H9 (cell line): ENCODE data around the gene SP140. TPM values are rescaled to one million over a fixed set of nuclear protein-coding genes. Genes with fewer than 3 reads are reported as not detected.

Experiments
- DNase-seq: peaks from one replicate; pipeline ENCODE4 v3.0.0-alpha.2; 2017
- H2AFZ ChIP-seq: one replicate; pipeline ENCODE4 v1.6.1; 2013; ENCODE audit warnings: mild to moderate bottlenecking, low read length, control low read depth, moderate library complexity
- H2AK5ac ChIP-seq: 2 replicates; pipeline ENCODE4 v1.6.1; 2013; ENCODE audit warnings: low read length, control low read depth, mixed read lengths; ENCODE audit not compliant: insufficient read length
- H2BK120ac ChIP-seq: one replicate; pipeline ENCODE4 v1.6.1; 2013; ENCODE audit warnings: low read depth, mild to moderate bottlenecking, low read length, control low read depth, inconsistent platforms; ENCODE audit not compliant: poor library complexity, severe bottlenecking
- H2BK12ac ChIP-seq: 2 replicates; pipeline ENCODE4 v1.6.1; 2013; ENCODE audit warnings: low read length, control low read depth, mixed read lengths, low read depth; ENCODE audit not compliant: insufficient read length
- H2BK15ac ChIP-seq: 2 replicates; pipeline ENCODE4 v1.6.1; 2013; ENCODE audit warnings: low read depth, low read length, control low read depth
- H2BK20ac ChIP-seq: one replicate; pipeline ENCODE4 v1.6.1; 2013; ENCODE audit warnings: low read depth, mild to moderate bottlenecking, low read length, control low read depth, inconsistent platforms; ENCODE audit not compliant: poor library complexity, severe bottlenecking
- H2BK5ac ChIP-seq: 2 replicates; pipeline ENCODE4 v1.6.1; 2013; ENCODE audit warnings: low read length, control low read depth, mixed read lengths; ENCODE audit not compliant: insufficient read length
- H3K14ac ChIP-seq: 2 replicates; pipeline ENCODE4 v1.6.1; 2013; ENCODE audit warnings: low read length, control low read depth; ENCODE audit not compliant: insufficient read depth
- H3K18ac ChIP-seq: 2 replicates; pipeline ENCODE4 v1.6.1; 2013; ENCODE audit warnings: low read depth, mild to moderate bottlenecking, mixed read lengths, low read length, control low read depth; ENCODE audit not compliant: insufficient read length
- H3K23ac ChIP-seq: 2 replicates; pipeline ENCODE4 v1.6.1; 2013; ENCODE audit warnings: low read length, control low read depth, mixed read lengths, low read depth; ENCODE audit not compliant: insufficient read length
- H3K23me2 ChIP-seq: 2 replicates; pipeline ENCODE4 v1.6.1; 2013; ENCODE audit warnings: low read depth, mild to moderate bottlenecking, mixed read lengths, low read length, control low read depth; ENCODE audit not compliant: insufficient read length, poor library complexity, severe bottlenecking
- H3K27ac ChIP-seq: 2 replicates; pipeline ENCODE4 v1.5.1; 2013; ENCODE audit warnings: low read length, control low read depth, mixed read lengths, low read depth; ENCODE audit not compliant: insufficient read length
- H3K27me3 ChIP-seq: 2 replicates; pipeline ENCODE4 v1.6.1; 2013; ENCODE audit warnings: low read length, control low read depth, inconsistent platforms; ENCODE audit not compliant: insufficient read depth
- H3K4ac ChIP-seq: 2 replicates; pipeline ENCODE4 v1.6.1; 2013; ENCODE audit warnings: low read depth, mild to moderate bottlenecking, control low read depth, inconsistent platforms, low read length, moderate library complexity
- H3K4me1 ChIP-seq: 2 replicates; pipeline ENCODE4 v1.6.1; 2013; ENCODE audit warnings: low read length, control low read depth, inconsistent platforms; ENCODE audit not compliant: insufficient read depth
- H3K4me2 ChIP-seq: 2 replicates; pipeline ENCODE4 v1.6.1; 2013; ENCODE audit warnings: low read length, control low read depth, mixed read lengths; ENCODE audit not compliant: insufficient read length, insufficient read depth
- H3K56ac ChIP-seq: 2 replicates; pipeline ENCODE4 v1.6.1; 2013; ENCODE audit warnings: low read depth, mild to moderate bottlenecking, mixed read lengths, low read length, control low read depth; ENCODE audit not compliant: insufficient read length
- H3K79me1 ChIP-seq: 2 replicates; pipeline ENCODE4 v1.6.1; 2013; ENCODE audit warnings: low read depth, mild to moderate bottlenecking, moderate library complexity, low read length, control low read depth, inconsistent platforms; ENCODE audit not compliant: insufficient read depth, poor library complexity, severe bottlenecking
- H3K79me2 ChIP-seq: 2 replicates; pipeline ENCODE4 v1.6.1; 2013; ENCODE audit warnings: low read length, control low read depth, inconsistent platforms; ENCODE audit not compliant: insufficient read depth
- H3K9ac ChIP-seq: 2 replicates; pipeline ENCODE4 v1.6.1; 2013; ENCODE audit warnings: low read length, control low read depth, mixed read lengths; ENCODE audit not compliant: insufficient read length; ENCODE audit errors: extremely low read depth
- H3K9me3 ChIP-seq: one replicate; pipeline ENCODE4 v1.6.1; 2013; ENCODE audit warnings: low read depth, low read length, inconsistent platforms; ENCODE audit not compliant: control insufficient read depth
- H3T11ph ChIP-seq: one replicate; pipeline ENCODE4 v1.6.1; 2013; ENCODE audit warnings: mild to moderate bottlenecking, low read length, control low read depth, inconsistent platforms
- H4K20me1 ChIP-seq: one replicate; pipeline ENCODE4 v1.6.1; 2013; ENCODE audit not compliant: control insufficient read depth, insufficient read length, insufficient read depth
- H4K5ac ChIP-seq: 2 replicates; pipeline ENCODE4 v1.6.1; 2013; ENCODE audit warnings: low read depth, mild to moderate bottlenecking, mixed read lengths, low read length, control low read depth; ENCODE audit not compliant: insufficient read length
- H4K8ac ChIP-seq: replicated peaks from 2 replicates; pipeline ENCODE4 v1.6.1; 2013; ENCODE audit warnings: low read length, control low read depth, mixed read lengths, low read depth; ENCODE audit not compliant: insufficient read length
- H4K91ac ChIP-seq: 2 replicates; pipeline ENCODE4 v1.6.1; 2013; ENCODE audit warnings: low read depth, mild to moderate bottlenecking, moderate library complexity, mixed read lengths, low read length, control low read depth; ENCODE audit not compliant: insufficient read length
- H3K27ac Mint-ChIP-seq, 3 experiments: 2 replicates in 2 of 3; 3 replicates in 1 of 3; pipeline ENCODE4 v1.8.0; 2020 to 2021; ENCODE audit warnings: mixed read lengths in 3 of 3, mild to moderate bottlenecking in 1 of 3, moderate library complexity in 1 of 3
- H3K27me3 Mint-ChIP-seq: 2 replicates; pipeline ENCODE4 v1.8.0; 2021; ENCODE audit warnings: low read depth, mild to moderate bottlenecking, moderate library complexity, mixed read lengths
- H3K36me3 Mint-ChIP-seq, 3 experiments: 2 replicates in 2 of 3; 3 replicates in 1 of 3; pipeline ENCODE4 v1.8.0; 2020 to 2021; ENCODE audit warnings: low read depth in 3 of 3, mixed read lengths in 3 of 3; ENCODE audit not compliant: insufficient read depth in 1 of 3
- H3K4me1 Mint-ChIP-seq, 2 experiments: 2 replicates each; pipeline ENCODE4 v1.8.0; 2020; ENCODE audit warnings: mixed read lengths in 2 of 2
- H3K4me3 Mint-ChIP-seq, 2 experiments: 2 replicates in 1 of 2; 3 replicates in 1 of 2; pipeline ENCODE4 v1.8.0; 2020 to 2021; ENCODE audit warnings: mild to moderate bottlenecking in 2 of 2, mixed read lengths in 2 of 2, moderate library complexity in 1 of 2
- H3K9me3 Mint-ChIP-seq, 2 experiments: 2 replicates in 1 of 2; 3 replicates in 1 of 2; pipeline ENCODE4 v1.8.0; 2020; ENCODE audit warnings: mild to moderate bottlenecking in 2 of 2, mixed read lengths in 2 of 2, moderate library complexity in 1 of 2
- CTCF ChIP-seq: fragments of 200-600 bp; sonication (generic); conservative IDR thresholded peaks from 3 replicates; pipeline ENCODE4 v1.8.0; 2021; ENCODE audit warnings: antibody characterized with exemption, mild to moderate bottlenecking
- WGBS: extraction: QIAGEN DNeasy Blood & Tissue Kit; methylation state at CpG from one replicate; pipeline ENCODE4 v1.1.7; 2013; ENCODE audit warnings: missing lambda C conversion rate, low lambda C conversion rate, mixed read lengths; ENCODE audit not compliant: insufficient read length; ENCODE audit errors: extremely low coverage; 5-methylcytosine and 5-hydroxymethylcytosine counted together
- total RNA-seq: library from RNA; stranded (reverse); gene quantifications from 2 replicates; pipeline ENCODE4 v1.2.1, GENCODE V29; 2021

SP140 gene
- total RNA-seq, 1 experiment from 2014 or later, result 0.31 TPM

- no peaks in the 10 kb centered on the region for H3K79me1 ChIP-seq
- no peak overlapping the region for H4K8ac ChIP-seq
- H4K5ac ChIP-seq, result no peak overlapping the region
- no peak overlapping the region for H2AK5ac ChIP-seq
- H3K23ac ChIP-seq, result no peak overlapping the region
- H3K4ac ChIP-seq, result no peak overlapping the region
- H3T11ph ChIP-seq, result no peak overlapping the region
- WGBS, result no CpG with 5 or more reads among the region's 3 CpGs
- no peak overlapping the region for H2AFZ ChIP-seq
- DNase-seq, result no peak
- H3K4me1 ChIP-seq, result peaks cover 3% of the 10 kb centered on the region; the same call in 1 of the 2 replicates
- no peaks in the 10 kb centered on the region for H3K9me3 ChIP-seq
- no peaks in the 10 kb centered on the region for H4K20me1 ChIP-seq
- Mint-ChIP-seq H3K27me3 (no peaks in the 10 kb centered on the region), H3K4me1 (peaks cover 0 to 8% of the 10 kb centered on the region in 2 experiments; a peak in 2 of 4 replicates), H3K36me3 (peaks cover 8 to 17% (median 12%) of the 10 kb centered on the region in 3 experiments; a peak in 6 of 7 replicates), H3K9me3 (peaks cover 13 to 15% of the 10 kb centered on the region in 2 experiments; a peak in 4 of 5 replicates), H3K4me3 (no peak overlapping the region), H3K27ac (no peak overlapping the region; a peak in 1 of 7 replicates)
- no peaks in the 10 kb centered on the region for H3K27me3 ChIP-seq
- no peak overlapping the region for H2BK15ac ChIP-seq
- no peak overlapping the region for H3K9ac ChIP-seq
- H2BK20ac ChIP-seq, result no peak overlapping the region
- H3K18ac ChIP-seq, result no peak overlapping the region
- no peak overlapping the region for H3K14ac ChIP-seq
- H3K23me2 ChIP-seq, result no peaks in the 10 kb centered on the region
- no peak overlapping the region for H2BK12ac ChIP-seq
- H2BK120ac ChIP-seq, result no peak overlapping the region
- no peak overlapping the region for H3K4me2 ChIP-seq
- no peak overlapping the region for H2BK5ac ChIP-seq
- H3K79me2 ChIP-seq, result no peaks in the 10 kb centered on the region
- H4K91ac ChIP-seq, result no peak overlapping the region
- no peak overlapping the region for H3K27ac ChIP-seq
- TF ChIP-seq CTCF, result no peak
- H3K56ac ChIP-seq, result no peak overlapping the region
Observed at GRCh38 chr2:230234845-230235244, 9.3 kb downstream of the SP140 start.
